Measurements from ENCODE around the gene IL4I1.

Gene IL4I1

GRCh38 chr19:49889687-49890348 is 6.9 kb downstream of the IL4I1 start:
- H2BK12ac ChIP-seq (ENCODE audit: low read length): peak overlapping the region; percentile 90
- WGBS, 2 donors (ENCODE audit: extremely low coverage in 2 of 2, insufficient read length in 2 of 2, insufficient replicate concordance in 1 of 2): no CpG with 5 or more reads among the region's 71 CpGs
- H3K79me1 ChIP-seq (ENCODE audit: low read depth, low read length): no peaks in the 10 kb centered on the region
- no peak overlapping the region for H3K27ac ChIP-seq (replicated peaks; ENCODE audit: low read length)
- H3K27me3 ChIP-seq (ENCODE audit: control insufficient read depth in 3 of 3, insufficient read depth in 3 of 3, low read depth in 1 of 3, low read length in 3 of 3): peaks cover 0 to 11% (median 0%) of the 10 kb centered on the region in 3 experiments
- peak overlapping the region; percentile 99 for H3K18ac ChIP-seq (ENCODE audit: low read length)
- no peak overlapping the region for H2AFZ ChIP-seq (ENCODE audit: low read length)
- H2BK120ac ChIP-seq (ENCODE audit: low read depth, low read length): peak overlapping the region; percentile 94
- H4K8ac ChIP-seq (ENCODE audit: low read depth, low read length): no peak overlapping the region
- H2AK5ac ChIP-seq (ENCODE audit: low read depth, low read length): peak overlapping the region; percentile 84
- H3K9ac ChIP-seq (ENCODE audit: low read depth, low read length, poor library complexity): peak overlapping the region; percentile 44
- H2BK5ac ChIP-seq (ENCODE audit: low read length): peak overlapping the region; percentile 53
- peak overlapping the region; percentile 49 for H2BK15ac ChIP-seq (ENCODE audit: low read length)
- peaks cover 0 to 3% of the 10 kb centered on the region in 2 donors for H3K4me1 ChIP-seq (ENCODE audit: control insufficient read depth in 2 of 2, insufficient read depth in 1 of 2, low read depth in 1 of 2, low read length in 2 of 2)
- DNase-seq (ENCODE audit: low spot score): peak; percentile 74
- H3K36me3 ChIP-seq (replicated peaks in 1 of 2; ENCODE audit: control insufficient read depth in 2 of 2, insufficient read depth in 2 of 2, low read length in 2 of 2): peaks cover 9 to 10% of the 10 kb centered on the region in 2 donors
- H3K4me2 ChIP-seq (ENCODE audit: insufficient read depth, low read length, poor library complexity, severe bottlenecking): peak overlapping the region; percentile 91
- H3K23ac ChIP-seq (ENCODE audit: low read depth, low read length, poor library complexity): peak overlapping the region; percentile 99
- peaks cover 0 to 9% of the 10 kb centered on the region in 2 donors for H3K9me3 ChIP-seq (replicated peaks in 1 of 2; ENCODE audit: control insufficient read depth in 2 of 2, insufficient read depth in 1 of 2, low read depth in 1 of 2, low read length in 2 of 2)
- H3K4ac ChIP-seq (ENCODE audit: low read length): no peak overlapping the region
- no peak overlapping the region for H4K91ac ChIP-seq (ENCODE audit: low read depth, low read length, poor library complexity)
- peak overlapping the region; percentile 38 for H3K14ac ChIP-seq (ENCODE audit: low read length)
- H3K4me3 ChIP-seq (ENCODE audit: low read length in 2 of 2): peak overlapping the region in 1 of 2 donors; percentile 55

DNA sequence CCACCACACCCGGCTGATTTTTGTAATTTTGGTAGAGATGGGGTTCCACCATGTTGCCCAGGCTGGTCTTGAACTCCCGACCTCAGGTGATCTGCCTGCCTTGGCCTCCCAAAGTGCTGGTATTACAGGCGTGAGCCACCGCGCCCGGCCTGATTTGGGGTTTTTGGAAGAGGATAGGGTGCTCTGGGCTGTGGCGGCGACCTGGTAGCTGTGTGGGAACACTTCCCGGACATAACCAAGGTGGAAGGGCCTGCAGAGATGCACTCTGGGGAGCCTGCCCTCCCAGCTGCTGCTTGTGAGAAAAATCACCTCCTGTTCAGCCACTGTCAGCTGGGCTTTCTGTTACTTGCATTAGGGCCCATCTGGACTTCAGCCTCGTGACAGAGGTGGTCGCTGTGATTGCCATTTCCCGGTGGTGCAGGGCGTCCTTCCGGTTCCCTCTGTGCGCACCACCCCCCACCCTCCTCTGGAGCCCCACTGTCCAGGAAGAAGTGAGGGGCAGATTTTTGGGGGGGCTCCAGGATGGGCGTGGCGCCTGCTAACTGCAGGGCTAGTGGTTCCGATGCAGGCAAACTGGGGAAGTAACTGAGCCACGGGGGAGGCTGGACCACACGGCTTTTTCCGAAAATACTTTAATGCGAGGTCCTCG is 7.5 kb downstream of the IL4I1 start:
- H3K4me1 ChIP-seq (ENCODE audit: control insufficient read depth in 2 of 2, insufficient read depth in 1 of 2, low read depth in 1 of 2, low read length in 2 of 2): peaks cover 0 to 3% of the 10 kb centered on the region in 2 donors
- H3K79me1 ChIP-seq (ENCODE audit: low read depth, low read length): no peaks in the 10 kb centered on the region
- peaks cover 0 to 9% of the 10 kb centered on the region in 2 donors for H3K9me3 ChIP-seq (replicated peaks in 1 of 2; ENCODE audit: control insufficient read depth in 2 of 2, insufficient read depth in 1 of 2, low read depth in 1 of 2, low read length in 2 of 2)
- H3K23ac ChIP-seq (ENCODE audit: low read depth, low read length, poor library complexity): peak overlapping the region; percentile 99
- peak overlapping the region; percentile 84 for H2AK5ac ChIP-seq (ENCODE audit: low read depth, low read length)
- no CpG with 5 or more reads among the region's 23 CpGs for WGBS, 2 donors (ENCODE audit: extremely low coverage in 2 of 2, insufficient read length in 2 of 2, insufficient replicate concordance in 1 of 2)
- H2BK15ac ChIP-seq (ENCODE audit: low read length): no peak overlapping the region
- peaks cover 0 to 11% (median 0%) of the 10 kb centered on the region in 3 experiments for H3K27me3 ChIP-seq (ENCODE audit: control insufficient read depth in 3 of 3, insufficient read depth in 3 of 3, low read depth in 1 of 3, low read length in 3 of 3)
- H2AFZ ChIP-seq (ENCODE audit: low read length): no peak overlapping the region
- H2BK5ac ChIP-seq (ENCODE audit: low read length): peak overlapping the region; percentile 53
- no peak overlapping the region for H3K4me3 ChIP-seq (ENCODE audit: low read length in 2 of 2)
- peak overlapping the region; percentile 53 for H3K4ac ChIP-seq (ENCODE audit: low read length)
- H2BK120ac ChIP-seq (ENCODE audit: low read depth, low read length): peak overlapping the region; percentile 94
- no peak overlapping the region for H3K4me2 ChIP-seq (ENCODE audit: insufficient read depth, low read length, poor library complexity, severe bottlenecking)
- DNase-seq (ENCODE audit: low spot score): no peak
- peaks cover 15 to 16% of the 10 kb centered on the region in 2 donors for H3K36me3 ChIP-seq (replicated peaks in 1 of 2; ENCODE audit: control insufficient read depth in 2 of 2, insufficient read depth in 2 of 2, low read length in 2 of 2)
- peak overlapping the region; percentile 22 for H2BK12ac ChIP-seq (ENCODE audit: low read length)
- H4K91ac ChIP-seq (ENCODE audit: low read depth, low read length, poor library complexity): no peak overlapping the region
- H3K18ac ChIP-seq (ENCODE audit: low read length): peak overlapping the region; percentile 99
- no peak overlapping the region for H3K14ac ChIP-seq (ENCODE audit: low read length)
- H3K9ac ChIP-seq (ENCODE audit: low read depth, low read length, poor library complexity): no peak overlapping the region
- H4K8ac ChIP-seq (ENCODE audit: low read depth, low read length): no peak overlapping the region
- H3K27ac ChIP-seq (replicated peaks; ENCODE audit: low read length): no peak overlapping the region

- peaks cover 0 to 11% (median 0%) of the 10 kb centered on the region in 3 experiments for H3K27me3 ChIP-seq (ENCODE audit: control insufficient read depth in 3 of 3, insufficient read depth in 3 of 3, low read depth in 1 of 3, low read length in 3 of 3)
- no peak overlapping the region for H4K91ac ChIP-seq (ENCODE audit: low read depth, low read length, poor library complexity)
- H3K79me1 ChIP-seq (ENCODE audit: low read depth, low read length): no peaks in the 10 kb centered on the region
- H3K4me1 ChIP-seq (ENCODE audit: control insufficient read depth in 2 of 2, insufficient read depth in 1 of 2, low read depth in 1 of 2, low read length in 2 of 2): peaks cover 0 to 3% of the 10 kb centered on the region in 2 donors
- no peak overlapping the region for H2BK15ac ChIP-seq (ENCODE audit: low read length)
- peaks cover 22 to 23% of the 10 kb centered on the region in 2 donors for H3K36me3 ChIP-seq (replicated peaks in 1 of 2; ENCODE audit: control insufficient read depth in 2 of 2, insufficient read depth in 2 of 2, low read length in 2 of 2)
- no peak overlapping the region for H2AFZ ChIP-seq (ENCODE audit: low read length)
- WGBS, 2 donors (ENCODE audit: extremely low coverage in 2 of 2, insufficient read length in 2 of 2, insufficient replicate concordance in 1 of 2): no CpG with 5 or more reads among the region's 18 CpGs
- H3K9me3 ChIP-seq (replicated peaks in 1 of 2; ENCODE audit: control insufficient read depth in 2 of 2, insufficient read depth in 1 of 2, low read depth in 1 of 2, low read length in 2 of 2): peaks cover 0 to 9% of the 10 kb centered on the region in 2 donors
- H2AK5ac ChIP-seq (ENCODE audit: low read depth, low read length): no peak overlapping the region
- H3K27ac ChIP-seq (replicated peaks; ENCODE audit: low read length): no peak overlapping the region
- H3K14ac ChIP-seq (ENCODE audit: low read length): no peak overlapping the region
- no peak overlapping the region for H3K4me3 ChIP-seq (ENCODE audit: low read length in 2 of 2)
- H2BK120ac ChIP-seq (ENCODE audit: low read depth, low read length): no peak overlapping the region
- H2BK12ac ChIP-seq (ENCODE audit: low read length): no peak overlapping the region
- no peak overlapping the region for H3K18ac ChIP-seq (ENCODE audit: low read length)
- H3K9ac ChIP-seq (ENCODE audit: low read depth, low read length, poor library complexity): no peak overlapping the region
- DNase-seq (ENCODE audit: low spot score): no peak
- no peak overlapping the region for H3K4me2 ChIP-seq (ENCODE audit: insufficient read depth, low read length, poor library complexity, severe bottlenecking)
- no peak overlapping the region for H3K23ac ChIP-seq (ENCODE audit: low read depth, low read length, poor library complexity)
- no peak overlapping the region for H4K8ac ChIP-seq (ENCODE audit: low read depth, low read length)
- no peak overlapping the region for H3K4ac ChIP-seq (ENCODE audit: low read length)
- no peak overlapping the region for H2BK5ac ChIP-seq (ENCODE audit: low read length)
Observed at GRCh38 chr19:49888510-49888824, 8.2 kb downstream of the IL4I1 start.
